ENCODE measurements around the gene PARN.
"Not testable (repeated sequence)": the region's sequence is repeated elsewhere in the genome, so short reads cannot be mapped to it uniquely, and the experiment has no call there.

The PARN gene

GRCh38 chr16:14472357-14472756 lies 157.7 kb downstream of the PARN start:
- DNase-seq (ENCODE audit: low read depth in 2 of 2), result no peak

DNA sequence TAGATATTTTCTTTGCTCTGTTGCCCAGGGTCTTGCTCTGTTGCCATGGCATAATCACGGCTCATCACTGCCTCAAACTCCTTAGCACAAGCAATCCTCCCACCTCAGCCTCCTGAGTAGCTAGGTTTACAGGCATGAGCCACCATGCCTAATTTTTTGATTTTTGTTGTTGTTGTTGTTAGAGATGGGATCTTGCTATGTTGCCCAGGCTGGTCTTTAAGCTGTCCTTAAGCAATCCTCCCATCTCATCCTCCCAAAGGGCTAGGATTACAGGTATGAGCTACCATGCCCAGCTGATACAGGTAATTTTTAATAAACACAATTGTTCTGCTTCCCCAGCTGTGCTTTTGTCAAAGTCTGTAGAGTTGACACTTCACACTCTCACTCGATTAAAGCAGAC lies 159.3 kb downstream of the PARN start:
- no peak for DNase-seq (ENCODE audit: low read depth in 2 of 2)

DNA sequence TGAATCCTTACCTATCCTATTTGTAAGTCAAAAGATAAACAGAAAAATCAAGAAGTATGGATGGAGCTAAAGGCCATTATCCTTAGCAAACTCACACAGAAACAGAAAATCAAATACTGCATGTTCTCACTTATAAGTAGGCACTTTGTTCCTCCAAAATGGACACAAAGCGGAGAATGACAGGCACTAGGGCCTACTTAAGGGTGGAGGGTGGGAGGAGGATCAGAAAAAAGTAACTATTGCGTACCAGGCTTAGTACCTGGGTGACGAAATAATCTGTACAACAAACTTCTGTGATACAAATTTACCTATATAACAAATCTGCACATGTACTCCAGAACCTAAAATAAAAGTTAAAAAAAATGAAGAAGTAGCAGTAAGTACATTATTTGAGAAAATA lies 164.3 kb downstream of the PARN start:
- DNase-seq (ENCODE audit: low read depth in 2 of 2), result no peak

- no peak for DNase-seq (ENCODE audit: low read depth in 2 of 2)
These were observed 165.3 kb downstream of the PARN start for GRCh38 chr16:14464796-14465195.

DNA sequence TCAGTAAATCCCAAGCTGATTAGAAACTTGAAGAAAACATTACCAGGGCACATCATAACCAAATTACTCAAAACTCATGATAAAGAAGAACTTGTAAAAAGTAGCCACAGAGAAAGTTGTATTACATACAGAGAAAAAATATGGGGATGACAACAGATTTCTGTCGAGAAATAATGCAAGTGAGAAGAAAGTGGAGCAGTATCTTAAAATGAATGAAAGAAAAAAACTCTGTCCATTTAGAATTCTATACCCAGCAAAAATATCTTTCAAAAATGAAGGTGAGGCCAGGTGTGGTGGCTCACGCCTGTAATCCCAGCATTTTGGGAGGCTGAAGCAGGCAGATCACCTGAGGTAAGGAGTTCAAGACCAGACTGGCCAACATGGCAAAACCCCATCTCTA lies 165.9 kb downstream of the PARN start:
- DNase-seq (ENCODE audit: low read depth in 2 of 2), result no peak

GRCh38 chr16:14462811-14463210 lies 167.2 kb downstream of the PARN start:
- no peak for DNase-seq (ENCODE audit: low read depth in 2 of 2)

DNA sequence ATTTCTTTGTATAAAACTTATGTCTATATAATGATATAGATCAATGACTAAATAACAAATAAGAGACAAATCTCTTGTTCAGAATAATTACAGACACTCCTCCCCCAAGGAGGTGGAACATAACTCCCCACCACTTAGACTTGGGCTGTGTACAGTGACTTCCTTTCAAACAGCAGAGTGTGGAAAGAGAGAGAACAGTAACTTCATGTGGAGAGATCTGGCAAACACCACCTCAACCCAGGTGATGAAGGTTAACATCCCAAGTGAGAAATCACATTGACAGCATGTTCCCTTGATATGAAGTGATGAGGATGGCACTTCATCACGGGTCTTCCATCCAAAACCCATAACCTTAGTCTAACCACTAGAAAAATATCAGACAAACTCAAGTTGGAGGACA lies 169.3 kb downstream of the PARN start:
- no peak for DNase-seq (ENCODE audit: low read depth in 2 of 2)

- DNase-seq (ENCODE audit: low read depth in 2 of 2), result no peak
These were observed 171.5 kb downstream of the PARN start for GRCh38 chr16:14458576-14458975.

- DNase-seq (ENCODE audit: low read depth in 2 of 2), result no peak
These were observed 173.1 kb downstream of the PARN start for GRCh38 chr16:14456793-14457481.

DNA sequence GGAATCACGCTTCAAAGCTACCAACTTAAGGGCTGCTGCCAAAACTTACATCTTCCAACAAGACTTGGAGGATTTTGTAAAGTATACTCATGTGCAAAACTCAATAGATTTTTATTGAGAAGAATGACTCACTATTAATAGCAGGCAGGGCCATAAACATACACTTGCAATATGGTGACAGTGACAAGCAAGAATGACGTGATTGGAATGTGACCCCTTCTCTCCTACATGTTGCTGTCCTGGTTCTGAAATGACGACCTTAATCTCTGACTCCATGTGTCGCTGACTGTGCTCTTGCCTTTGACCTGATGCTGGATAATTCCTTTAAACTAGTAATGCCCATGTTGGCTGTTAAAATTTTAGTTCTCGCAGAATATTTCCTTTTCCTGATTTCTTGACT lies 174.5 kb downstream of the PARN start:
- DNase-seq (ENCODE audit: low read depth in 2 of 2), result no peak

DNA sequence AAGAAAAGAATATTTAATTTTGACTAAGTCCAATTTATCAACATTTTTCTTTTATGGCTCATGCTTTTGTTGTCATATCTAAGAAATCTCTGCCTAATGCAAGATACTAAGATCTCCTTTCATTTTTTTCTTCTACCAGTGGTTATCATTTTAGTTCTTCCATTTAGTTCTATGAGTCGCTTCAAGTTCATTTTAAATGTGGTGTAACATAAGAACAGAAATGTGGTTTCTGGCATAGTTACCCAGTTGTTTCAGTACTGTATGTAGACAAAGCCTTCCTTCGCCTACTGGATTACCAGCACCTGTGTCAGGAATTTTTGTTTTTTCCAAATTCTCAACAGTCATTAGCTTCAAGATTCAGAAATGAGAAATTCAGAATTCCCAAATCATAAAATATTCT lies 175.7 kb downstream of the PARN start:
- no peak for DNase-seq (ENCODE audit: low read depth in 2 of 2)

DNA sequence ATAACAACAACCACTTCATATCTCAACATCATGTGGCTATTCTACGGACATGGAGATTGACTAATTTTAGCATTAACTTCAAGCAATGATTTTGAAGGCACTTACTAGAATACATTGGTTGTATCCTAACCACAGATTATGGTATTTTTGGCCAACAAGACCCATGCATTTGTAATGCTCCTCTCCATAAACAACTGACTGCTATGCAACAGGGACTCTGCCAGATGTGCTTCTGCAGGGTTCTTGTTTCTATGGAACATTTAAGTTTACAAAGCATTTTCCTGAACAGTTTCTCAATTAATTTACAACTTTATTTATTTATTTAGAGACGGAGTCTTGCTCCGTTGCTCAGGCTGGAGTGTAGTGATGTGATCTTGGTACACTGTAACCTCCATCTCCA lies 178.0 kb downstream of the PARN start:
- no peak for DNase-seq (ENCODE audit: low read depth in 2 of 2)

DNA sequence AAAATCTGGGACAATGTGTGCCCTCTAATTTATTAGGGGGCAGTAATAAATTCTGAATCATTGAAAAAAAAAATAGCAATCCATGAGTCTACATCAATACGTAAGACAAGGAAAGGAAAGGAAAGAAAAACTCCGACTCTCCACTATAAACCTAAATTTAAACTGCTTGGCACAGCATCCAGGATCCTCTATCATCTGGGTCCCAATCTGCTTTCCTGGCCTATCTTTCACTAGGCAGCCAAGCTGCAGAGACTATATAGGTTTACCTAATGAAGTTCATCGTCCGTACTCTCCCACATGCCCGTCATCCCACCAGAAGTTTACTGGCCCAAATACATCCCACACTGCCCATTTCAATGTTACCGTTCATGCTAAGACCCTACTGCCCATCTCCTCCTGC lies 179.2 kb downstream of the PARN start:
- DNase-seq (ENCODE audit: low read depth in 2 of 2), result no peak

DNA sequence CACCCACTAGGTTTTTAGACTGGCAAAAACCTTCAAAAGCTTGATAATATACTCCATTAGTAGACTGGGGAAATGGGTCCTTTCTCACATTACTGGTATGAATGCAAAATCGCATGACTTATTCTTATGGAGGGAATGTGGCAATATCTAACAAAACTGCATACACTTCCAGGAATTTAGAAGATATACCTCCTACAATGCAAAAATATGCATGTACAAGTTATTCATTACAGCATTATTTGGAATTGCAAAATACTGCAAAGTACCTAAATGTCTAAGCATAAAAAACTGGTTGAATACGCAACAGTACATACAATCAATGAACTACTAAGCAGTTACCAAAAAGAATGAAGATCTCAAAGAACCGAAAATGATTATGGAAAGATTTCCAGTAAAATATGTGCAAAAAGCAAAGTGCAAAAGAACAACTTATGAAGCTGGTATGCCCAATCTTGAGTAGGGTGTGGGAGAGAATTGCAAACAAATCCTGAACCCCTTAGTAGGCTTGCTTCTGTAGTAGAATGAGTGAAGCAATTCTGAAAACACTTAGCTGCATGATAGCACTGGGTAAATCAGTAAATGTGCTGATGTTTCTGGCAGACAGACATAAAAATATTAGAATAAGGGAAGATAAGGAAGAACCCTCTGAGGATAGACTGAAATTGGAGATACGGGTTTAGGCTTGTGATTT lies 180.1 kb downstream of the PARN start:
- no peak for DNase-seq (ENCODE audit: low read depth in 2 of 2)

GRCh38 chr16:14449334-14449733 lies 180.7 kb downstream of the PARN start:
- DNase-seq (ENCODE audit: low read depth in 2 of 2), result no peak

- DNase-seq (ENCODE audit: low read depth in 2 of 2), result no peak
These were observed 181.2 kb downstream of the PARN start for GRCh38 chr16:14448879-14449278.

- no peak for DNase-seq (ENCODE audit: low read depth in 2 of 2)
These were observed 182.3 kb downstream of the PARN start for GRCh38 chr16:14447783-14448182.

DNA sequence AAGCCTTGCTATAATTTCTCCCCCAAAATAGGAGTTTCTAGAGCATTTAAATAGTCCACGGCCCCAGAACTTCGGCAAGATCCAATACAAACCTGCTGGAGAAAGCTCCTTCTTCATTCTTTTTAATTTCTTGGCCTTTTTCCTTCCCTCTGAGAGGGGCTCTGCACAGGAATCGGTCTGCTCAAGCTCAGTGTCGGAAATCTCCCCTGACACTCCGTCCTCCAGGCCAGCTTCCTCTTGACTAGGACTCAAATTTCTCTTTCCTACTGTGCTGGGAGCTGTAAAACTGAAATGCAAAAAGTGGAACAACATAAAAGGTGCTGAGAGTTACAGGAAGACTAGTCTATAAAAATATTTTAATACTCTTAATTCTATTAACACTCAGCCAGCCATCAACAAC lies 183.3 kb downstream of the PARN start:
- DNase-seq (ENCODE audit: low read depth in 2 of 2), result no peak

- DNase-seq (ENCODE audit: low read depth in 2 of 2), result no peak
These were observed 183.9 kb downstream of the PARN start for GRCh38 chr16:14445937-14446715.

DNA sequence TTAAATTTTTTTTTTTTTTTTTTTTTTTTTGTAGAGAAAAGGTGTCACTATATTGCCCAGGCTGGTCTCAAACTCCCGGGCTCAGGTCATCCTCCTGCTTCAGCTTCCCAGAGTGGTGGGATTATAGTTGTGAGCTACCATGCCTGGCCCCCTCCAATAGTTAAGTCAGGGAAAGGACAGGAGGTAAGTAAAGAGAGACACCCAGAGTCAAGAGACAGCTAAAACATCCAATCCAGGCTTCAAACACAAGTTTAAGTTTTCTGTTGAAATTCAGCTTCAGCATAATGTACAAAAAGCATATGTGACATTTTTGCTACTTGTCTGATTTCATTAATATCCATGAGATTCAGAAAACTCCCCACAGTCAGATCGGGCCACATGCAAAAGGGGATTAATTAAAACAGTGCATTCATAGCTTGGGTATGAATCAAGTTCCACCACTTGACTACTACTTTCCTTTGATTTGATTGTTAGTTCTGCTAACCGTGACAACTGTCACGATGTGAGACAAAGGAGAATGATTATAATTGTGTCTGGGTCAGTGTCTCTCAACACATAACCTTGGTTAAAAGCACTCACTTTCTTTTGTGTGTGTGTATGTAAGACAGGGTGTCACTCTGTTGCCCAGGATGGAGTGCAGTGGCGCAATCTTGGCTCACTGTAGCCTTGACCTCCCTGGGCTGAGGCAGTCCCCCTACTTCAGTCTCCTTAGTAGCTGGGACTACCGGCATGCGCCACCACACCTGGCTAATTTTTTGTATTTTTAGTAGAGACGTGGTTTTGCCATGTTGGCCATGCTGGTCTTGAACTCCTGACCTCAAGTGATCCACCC lies 184.9 kb downstream of the PARN start:
- DNase-seq (ENCODE audit: low read depth in 2 of 2), result no peak

- not testable (repeated sequence) for DNase-seq (ENCODE audit: low read depth in 2 of 2)
These were observed 188.5 kb downstream of the PARN start for GRCh38 chr16:14441533-14441932.

- no peak for DNase-seq (ENCODE audit: low read depth in 2 of 2)
These were observed 191.8 kb downstream of the PARN start for GRCh38 chr16:14438256-14438655.

Measured in stimulated activated CD8-positive, alpha-beta memory T cell treated with anti-CD3 and anti-CD28 coated beads, Interleukin-2, amount 100 ng/mL, for 1 hour (primary cell).